GM19395 (cell line): ENCODE data around the gene SIL1.
"Not testable (repeated sequence)": the region's sequence is repeated elsewhere in the genome, so short reads cannot be mapped to it uniquely, and the experiment has no call there.

Experiments used
- ATAC-seq: cut with Tn5 transposase; IDR thresholded peaks from one replicate; pipeline ENCODE4 v1.9.1; 2021; ENCODE audit warnings: mild to moderate bottlenecking, moderate library complexity; ENCODE audit not compliant: unreplicated experiment

Gene SIL1

GRCh38 chr5:139038613-139039305 is 159.4 kb downstream of the SIL1 start:
- ATAC-seq = no peak

- no peak for ATAC-seq
Observed at GRCh38 chr5:139037732-139038131, 160.4 kb downstream of the SIL1 start.

GRCh38 chr5:139036332-139036731 is 161.8 kb downstream of the SIL1 start:
- not testable (repeated sequence) for ATAC-seq

GRCh38 chr5:139027150-139027549 is 171.0 kb downstream of the SIL1 start:
- ATAC-seq = no peak

DNA sequence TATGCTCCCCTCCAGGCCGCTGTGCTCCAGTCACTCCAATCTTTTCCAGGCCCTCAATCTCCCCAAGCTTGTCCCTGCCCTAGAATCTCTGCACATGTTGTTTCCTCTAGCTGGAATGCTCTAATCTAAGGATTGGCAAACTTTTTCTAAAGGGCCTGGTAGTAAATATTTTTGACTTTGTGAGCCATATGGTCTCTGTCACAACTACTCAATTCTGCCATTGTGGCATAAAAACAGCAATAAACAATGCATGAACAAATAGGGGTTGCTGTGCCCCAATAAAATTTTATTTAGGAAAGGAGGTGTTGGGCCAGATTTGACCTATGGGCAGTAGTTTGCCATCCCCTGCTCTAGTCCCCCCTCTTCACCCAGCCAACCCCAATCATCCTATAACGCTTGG is 172.5 kb downstream of the SIL1 start:
- ATAC-seq = no peak

- no peak for ATAC-seq
Observed at GRCh38 chr5:139023286-139023685, 174.9 kb downstream of the SIL1 start.

GRCh38 chr5:139022528-139022927 is 175.6 kb downstream of the SIL1 start:
- ATAC-seq = no peak

- no peak for ATAC-seq
Observed at GRCh38 chr5:139021346-139021745, 176.8 kb downstream of the SIL1 start.

DNA sequence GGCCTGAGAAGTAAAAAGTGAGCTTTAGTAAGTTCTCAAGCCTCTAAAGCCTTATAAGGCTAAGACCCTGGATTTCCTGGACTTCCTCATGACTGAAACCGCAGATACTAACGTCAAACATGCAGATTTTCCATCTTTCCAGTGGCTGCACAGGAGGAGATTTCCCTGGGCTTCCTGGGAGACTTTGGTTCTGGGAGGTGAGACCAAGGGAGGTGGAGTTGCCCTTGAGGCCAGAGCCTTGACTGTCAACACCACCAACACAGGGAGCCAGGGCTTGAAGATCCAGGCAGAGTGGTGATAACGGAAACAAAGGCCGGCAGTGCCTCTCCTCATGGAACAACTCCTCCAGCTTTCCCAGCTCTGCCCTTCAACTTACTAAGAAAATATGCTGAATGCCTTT is 178.3 kb downstream of the SIL1 start:
- ATAC-seq = no peak

GRCh38 chr5:139019211-139019610 is 179.0 kb downstream of the SIL1 start:
- no peak for ATAC-seq

- no peak for ATAC-seq
Observed at GRCh38 chr5:139017624-139018023, 180.5 kb downstream of the SIL1 start.

GRCh38 chr5:139016186-139016585 is 182.0 kb downstream of the SIL1 start:
- ATAC-seq = no peak

DNA sequence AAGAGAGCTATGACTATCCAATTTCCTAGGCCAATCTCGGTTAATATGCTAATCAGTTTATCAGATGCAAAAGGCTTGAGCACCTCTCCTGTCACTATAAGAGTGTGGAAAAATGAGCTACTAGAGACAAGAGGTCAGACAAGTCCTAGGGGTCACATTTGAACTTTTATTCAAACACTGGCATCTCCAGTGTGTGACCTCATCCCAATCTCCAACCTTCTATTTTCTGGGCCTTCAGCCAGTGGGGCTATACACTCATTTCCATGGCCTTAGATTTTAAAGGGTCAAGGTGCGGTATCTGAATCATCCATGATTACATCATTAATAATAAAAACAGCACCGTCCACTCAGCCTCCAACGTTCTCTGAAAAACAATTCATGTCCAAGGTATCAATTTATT is 183.4 kb downstream of the SIL1 start:
- no peak for ATAC-seq

GRCh38 chr5:139012176-139012575 is 186.0 kb downstream of the SIL1 start:
- ATAC-seq = no peak

GRCh38 chr5:139011156-139011555 is 187.0 kb downstream of the SIL1 start:
- ATAC-seq = not testable (repeated sequence)

GRCh38 chr5:139004374-139005307 is 193.5 kb downstream of the SIL1 start:
- no peak for ATAC-seq

DNA sequence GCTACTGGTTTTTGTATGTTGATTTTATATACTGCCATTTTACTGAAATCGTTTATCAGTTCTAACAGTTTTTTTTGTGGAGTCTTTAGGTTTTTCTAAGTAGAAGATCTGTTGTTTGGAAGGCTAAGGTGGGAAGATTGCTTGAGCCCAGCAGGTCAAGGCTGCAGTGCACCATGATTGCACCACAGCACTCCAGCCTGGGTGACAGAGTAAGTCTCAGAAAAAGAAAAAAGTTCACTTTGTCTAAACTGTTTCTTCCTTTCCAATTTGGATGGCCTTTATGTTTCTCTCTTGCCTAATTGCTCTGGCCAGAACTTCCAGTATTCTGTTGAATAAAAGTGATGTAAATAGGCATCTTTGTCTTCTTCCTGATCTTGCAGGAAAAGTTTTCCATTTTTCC is 198.5 kb downstream of the SIL1 start:
- ATAC-seq = no peak

DNA sequence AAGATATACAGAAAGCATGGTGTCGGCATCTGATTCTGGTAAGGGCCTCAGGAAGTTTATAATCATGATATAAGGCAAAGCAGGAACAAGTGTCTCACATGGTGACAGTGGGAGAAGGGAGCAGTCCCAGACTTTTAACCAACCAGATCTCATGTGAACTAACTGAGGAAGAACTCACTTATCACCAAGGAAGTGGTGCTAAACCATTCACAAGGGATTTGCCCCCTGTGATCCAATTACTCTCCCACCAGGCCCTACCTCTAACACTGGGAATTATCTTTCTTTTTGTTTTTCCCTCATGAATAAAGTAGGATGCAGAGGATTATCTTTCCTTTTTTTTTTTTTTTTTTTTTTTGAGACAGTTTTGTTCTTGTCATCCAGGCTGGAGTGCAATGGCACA is 199.6 kb downstream of the SIL1 start:
- no peak for ATAC-seq

- ATAC-seq = no peak
Observed at GRCh38 chr5:138996120-138996519, 202.0 kb downstream of the SIL1 start.

DNA sequence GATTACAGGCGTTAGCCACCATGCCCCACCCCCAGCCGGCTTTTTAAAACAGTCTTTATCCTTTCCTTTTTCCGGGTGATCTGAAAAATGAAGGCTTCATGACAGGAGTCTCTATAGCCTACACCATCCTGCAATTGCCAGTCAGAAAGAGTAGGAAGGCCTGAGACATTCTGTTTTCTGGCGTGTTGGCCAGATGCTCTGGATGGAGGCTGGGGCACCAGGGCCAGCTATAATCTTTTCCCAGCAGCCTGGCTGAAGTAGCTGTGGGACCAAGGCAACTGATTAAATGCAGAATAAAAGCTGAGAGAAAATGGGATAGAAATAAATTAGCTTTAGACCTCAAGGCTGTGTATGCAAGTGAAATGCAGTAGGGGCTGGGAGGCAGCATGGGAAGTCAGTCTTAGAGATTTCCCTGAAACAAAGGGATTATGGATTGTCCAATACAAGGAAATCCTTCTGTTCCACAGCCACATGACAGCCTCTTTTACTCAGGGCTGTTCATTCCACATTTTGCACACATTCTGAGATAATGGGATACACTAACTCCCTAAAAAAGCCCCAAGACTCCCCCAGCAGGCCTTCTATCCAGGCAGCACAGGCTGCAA is 207.1 kb downstream of the SIL1 start:
- ATAC-seq = no peak

DNA sequence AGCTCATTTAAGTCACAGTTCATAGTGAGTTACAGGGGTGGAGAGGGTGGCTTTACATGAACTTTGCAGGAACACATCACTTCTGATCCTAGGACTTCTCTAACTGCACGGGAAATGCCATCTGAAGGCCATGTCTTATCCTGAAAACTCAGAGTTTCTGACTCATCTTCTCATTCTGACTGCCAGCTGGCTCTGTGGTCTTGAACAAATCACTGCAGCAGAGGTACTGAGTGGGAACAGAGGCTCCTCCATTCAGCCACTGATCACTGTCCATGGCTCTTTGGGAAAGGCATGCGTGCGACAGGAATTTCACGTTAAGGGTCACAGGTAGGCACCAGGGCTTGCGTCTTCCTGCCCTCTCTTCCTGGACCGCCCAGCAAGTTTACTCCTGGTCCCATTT is 208.4 kb downstream of the SIL1 start:
- ATAC-seq = no peak
